H1 (cell line): ENCODE measurements around the gene LRRC61. TPM values are rescaled to one million over a fixed set of nuclear protein-coding genes. Genes with fewer than 3 reads are reported as not detected.
A peak's percentile ranks its signal among the peaks of the same experiment; 100 is the strongest.

ENCODE experiments used
- CTCF ChIA-PET: fragments of 300-600 bp; sonication (Branson Sonifier 250); formaldehyde crosslinking; loops from one replicate; lab custom pipeline; 2021; ENCODE audit not compliant: partially characterized antibody; lab: Charles Lee
- POLR2A ChIA-PET: fragments of 300-600 bp; sonication (Branson Sonifier 250); formaldehyde crosslinking; loops from one replicate; lab custom pipeline; 2021; ENCODE audit warnings: inconsistent platforms; ENCODE audit not compliant: partially characterized antibody; lab: Charles Lee
- DNase-seq, 2 experiments: peaks; one replicate each; pipeline versions ENCODE4 v3.0.0 to v3.0.0-alpha.2; 2010 to 2022; ENCODE audit warnings: low spot score in 2 of 2, low read depth in 1 of 2, mixed read lengths in 1 of 2
- FAIRE-seq: peaks from 2 replicates; lab custom pipeline; 2011; peaks lifted over from hg19 to GRCh38; lab: Jason Lieb, UNC
- H2AFZ ChIP-seq: 2 replicates; pipeline ENCODE4 v1.8.1; 2012; ENCODE audit warnings: low read length, inconsistent platforms
- H2AK5ac ChIP-seq: 2 replicates; pipeline ENCODE4 v1.6.1; 2013; ENCODE audit warnings: low read depth, low read length
- H2BK120ac ChIP-seq: replicated peaks from 2 replicates; pipeline ENCODE3; 2013; ENCODE audit warnings: low read depth, low read length, inconsistent platforms
- H2BK12ac ChIP-seq: 2 replicates; pipeline ENCODE4 v1.6.1; 2013; ENCODE audit warnings: low read depth, low read length
- H2BK15ac ChIP-seq: 2 replicates; pipeline ENCODE4 v1.6.1; 2013; ENCODE audit warnings: low read length
- H2BK20ac ChIP-seq: 2 replicates; pipeline ENCODE4 v1.6.1; 2013; ENCODE audit warnings: low read length
- H2BK5ac ChIP-seq: 2 replicates; pipeline ENCODE4 v1.6.1; 2013; ENCODE audit warnings: low read depth, low read length
- H3K14ac ChIP-seq: 2 replicates; pipeline ENCODE4 v1.6.1; 2013; ENCODE audit warnings: inconsistent platforms; ENCODE audit not compliant: insufficient read length
- H3K18ac ChIP-seq: 2 replicates; pipeline ENCODE4 v1.6.1; 2013; ENCODE audit warnings: low read length; ENCODE audit errors: extremely low read depth
- H3K23ac ChIP-seq: 2 replicates; pipeline ENCODE4 v1.6.1; 2013; ENCODE audit warnings: inconsistent platforms; ENCODE audit not compliant: insufficient read length
- H3K23me2 ChIP-seq: 2 replicates; pipeline ENCODE4 v1.6.1; 2013; ENCODE audit warnings: low read depth, low read length
- H3K27ac ChIP-seq: 2 replicates; pipeline ENCODE4 v1.6.1; 2011; ENCODE audit warnings: low read depth, low read length, inconsistent platforms
- H3K27me3 ChIP-seq, 4 experiments: replicated peaks in 1 of 4; 1 replicate in 1 of 4; 2 replicates in 3 of 4; pipeline versions ENCODE4 v1.6.1 to v1.8.1; 2011 to 2013; ENCODE audit warnings: low read length in 3 of 4, mild to moderate bottlenecking in 3 of 4, inconsistent platforms in 2 of 4, mixed read lengths in 2 of 4, moderate library complexity in 1 of 4; ENCODE audit not compliant: control insufficient read depth in 3 of 4, insufficient read depth in 3 of 4; ENCODE audit errors: extremely low read depth in 1 of 4
- H3K36me3 ChIP-seq, 4 experiments: 2 replicates each; pipeline versions ENCODE4 v1.6.1 to v1.8.1; 2011 to 2013; ENCODE audit warnings: mild to moderate bottlenecking in 4 of 4, low read length in 3 of 4, moderate library complexity in 2 of 4, control low read depth in 1 of 4, inconsistent platforms in 1 of 4; ENCODE audit not compliant: insufficient read depth in 4 of 4, control insufficient read depth in 2 of 4
- H3K4ac ChIP-seq: replicated peaks from 2 replicates; pipeline ENCODE3; 2013; ENCODE audit warnings: low read length, low read depth, mixed read lengths, inconsistent platforms; ENCODE audit not compliant: insufficient read length
- H3K4me1 ChIP-seq, 4 experiments: replicated peaks in 1 of 4; 1 replicate in 1 of 4; 2 replicates in 3 of 4; pipeline versions ENCODE4 v1.6.1 to v1.8.1; 2011 to 2013; ENCODE audit warnings: low read length in 3 of 4, inconsistent platforms in 2 of 4, mixed read lengths in 1 of 4; ENCODE audit not compliant: insufficient read depth in 4 of 4, control insufficient read depth in 3 of 4
- H3K4me2 ChIP-seq, 2 experiments: 2 replicates each; pipeline versions ENCODE4 v1.6.1 to v1.8.1; 2011 to 2013; ENCODE audit warnings: low read depth in 2 of 2, low read length in 2 of 2, control low read depth in 1 of 2, inconsistent platforms in 1 of 2, mild to moderate bottlenecking in 1 of 2; ENCODE audit not compliant: insufficient read depth in 1 of 2
- H3K4me3 ChIP-seq, 4 experiments: fragments of 200-600, 300-600 bp in 1 of 4; sonication (generic), shearing (Covaris generic), sonication (Bioruptor Twin) in 1 of 4; 2 replicates each; pipeline versions ENCODE4 v1.5.1 to v1.8.1; 2011 to 2016; ENCODE audit warnings: low read length in 4 of 4, low read depth in 3 of 4, control low read depth in 2 of 4, inconsistent platforms in 2 of 4, mild to moderate bottlenecking in 2 of 4, mixed read lengths in 1 of 4, moderate library complexity in 1 of 4; ENCODE audit not compliant: insufficient read depth in 2 of 4; ENCODE audit errors: extremely low read depth in 1 of 4
- H3K56ac ChIP-seq: replicated peaks from 2 replicates; pipeline ENCODE3; 2013; ENCODE audit warnings: low read depth, mild to moderate bottlenecking, mixed read lengths, low read length, inconsistent platforms; ENCODE audit not compliant: insufficient read length
- H3K79me1 ChIP-seq: 2 replicates; pipeline ENCODE4 v1.6.1; 2013; ENCODE audit warnings: low read depth, low read length, control low read depth
- H3K79me2 ChIP-seq, 2 experiments: 2 replicates each; pipeline versions ENCODE4 v1.6.1 to v1.8.1; 2012 to 2013; ENCODE audit warnings: low read length in 2 of 2, mild to moderate bottlenecking in 2 of 2, inconsistent platforms in 1 of 2; ENCODE audit not compliant: insufficient read depth in 2 of 2, control insufficient read depth in 1 of 2
- H3K9ac ChIP-seq, 4 experiments: replicated peaks in 1 of 4; 1 replicate in 1 of 4; 2 replicates in 3 of 4; pipeline versions ENCODE4 v1.6.1 to v1.8.1; 2011 to 2013; ENCODE audit warnings: low read depth in 3 of 4, low read length in 3 of 4, control low read depth in 2 of 4, mild to moderate bottlenecking in 2 of 4, moderate library complexity in 2 of 4, inconsistent platforms in 1 of 4; ENCODE audit errors: extremely low read depth in 1 of 4
- H3K9me3 ChIP-seq, 2 experiments: 2 replicates each; pipeline versions ENCODE4 v1.6.1 to v1.8.1; 2012 to 2013; ENCODE audit warnings: mild to moderate bottlenecking in 2 of 2, moderate library complexity in 2 of 2, control low read depth in 1 of 2, inconsistent platforms in 1 of 2, low read depth in 1 of 2, low read length in 1 of 2, mixed read lengths in 1 of 2; ENCODE audit not compliant: insufficient read depth in 2 of 2
- H4K20me1 ChIP-seq, 2 experiments: replicated peaks in 1 of 2; 2 replicates each; pipeline versions ENCODE3 to v1.8.1; 2011 to 2013; ENCODE audit warnings: inconsistent platforms in 2 of 2, low read length in 2 of 2, mild to moderate bottlenecking in 1 of 2; ENCODE audit not compliant: insufficient read depth in 2 of 2, control insufficient read depth in 1 of 2
- H4K5ac ChIP-seq: 2 replicates; pipeline ENCODE4 v1.6.1; 2013; ENCODE audit warnings: low read length, low read depth, mixed read lengths, inconsistent platforms; ENCODE audit not compliant: insufficient read length
- H4K8ac ChIP-seq: 2 replicates; pipeline ENCODE4 v1.8.0; 2013; ENCODE audit warnings: mild to moderate bottlenecking, moderate library complexity, low read length, inconsistent platforms; ENCODE audit not compliant: insufficient read depth; ENCODE audit errors: extremely low read depth
- H4K91ac ChIP-seq: replicated peaks from 2 replicates; pipeline ENCODE3; 2013; ENCODE audit warnings: low read length, mixed read lengths, inconsistent platforms; ENCODE audit not compliant: insufficient read length
- ASH2L ChIP-seq: fragments of 200-600, 300-600 bp; sonication (generic); IDR thresholded peaks from one replicate; pipeline ENCODE4 v1.7.1; 2017; ENCODE audit warnings: low read length
- BRCA1 ChIP-seq: IDR thresholded peaks from 2 replicates; pipeline ENCODE4 v1.6.1; 2012; ENCODE audit warnings: low read depth, low read length, improper control_type of control experiment
- CTBP2 ChIP-seq: IDR thresholded peaks from 2 replicates; pipeline ENCODE4 v1.7.0; 2011; ENCODE audit warnings: borderline replicate concordance, mild to moderate bottlenecking, moderate library complexity, mixed read lengths, low read length; ENCODE audit not compliant: insufficient read depth, insufficient read length
- EZH2 ChIP-seq: fragments of 200-600 bp; sonication (generic); IDR thresholded peaks from 2 replicates; pipeline ENCODE4 v1.7.1; 2012; ENCODE audit warnings: low read depth, mild to moderate bottlenecking, moderate library complexity, low read length, inconsistent platforms; ENCODE audit not compliant: severe bottlenecking
- GABPA ChIP-seq: IDR thresholded peaks from 2 replicates; pipeline ENCODE4 v1.6.1; 2011; ENCODE audit warnings: mild to moderate bottlenecking, low read length, moderate library complexity, borderline replicate concordance; ENCODE audit not compliant: insufficient read depth
- PHF8 ChIP-seq: fragments of 200-600 bp; sonication (generic); conservative IDR thresholded peaks from 2 replicates; pipeline ENCODE4 v1.7.1; 2012; ENCODE audit warnings: low read depth, mild to moderate bottlenecking, inconsistent platforms, low read length, moderate library complexity
- POLR2AphosphoS5 ChIP-seq: IDR thresholded peaks from 2 replicates; pipeline ENCODE4 v1.6.1; 2011; ENCODE audit warnings: low read depth, low read length
- RBBP5 ChIP-seq: IDR thresholded peaks from 2 replicates; pipeline ENCODE4 v1.7.1; 2012; ENCODE audit warnings: low read depth, mild to moderate bottlenecking, inconsistent platforms, low read length, moderate library complexity, borderline replicate concordance
- RFX5 ChIP-seq: IDR thresholded peaks from 2 replicates; pipeline ENCODE4 v1.6.1; 2011; ENCODE audit warnings: low read depth, low read length, improper control_type of control experiment, borderline replicate concordance
- TAF1 ChIP-seq: IDR thresholded peaks from 2 replicates; pipeline ENCODE4 v1.6.1; 2011; ENCODE audit warnings: mild to moderate bottlenecking, low read depth, low read length
- YY1 ChIP-seq: IDR thresholded peaks from 2 replicates; pipeline ENCODE4 v1.6.1; 2011; ENCODE audit warnings: low read depth, mild to moderate bottlenecking, low read length
- WGBS, 2 experiments: shearing (Covaris generic) in 1 of 2; methylation state at CpG; one replicate each; pipeline versions ENCODE4 v1.1.6 to v1.1.7; 2013 to 2015; ENCODE audit warnings: low lambda C conversion rate in 2 of 2, mixed read lengths in 2 of 2, inconsistent platforms in 1 of 2, low coverage in 1 of 2, missing lambda C conversion rate in 1 of 2; ENCODE audit not compliant: insufficient replicate concordance in 2 of 2, insufficient coverage in 1 of 2, insufficient read length in 1 of 2; ENCODE audit errors: extremely low coverage in 1 of 2, missing lambda C conversion rate in 1 of 2; 5-methylcytosine and 5-hydroxymethylcytosine counted together
- polyA plus RNA-seq, 7 experiments: library from polyadenylated mRNA; depleted of rRNA in 3 of 7; stranded (reverse) in 5 of 7; unstranded in 2 of 7; fragments of >200 nt in 5 of 7; fragments of 200-250 nt in 2 of 7; gene quantifications; 1 replicate in 5 of 7; 2 replicates in 1 of 7; 4 replicates in 1 of 7; pipeline versions ENCODE4 v1.2.1 to v1.2.3, GENCODE V29; 2011 to 2013; ENCODE audit warnings: missing spikeins in 2 of 7, mixed read lengths in 2 of 7
- total RNA-seq: library from RNA; stranded (reverse); fragmentation: NEBNext Ultra II Directional; extraction: Animal tissue kit (Norgen Biotek cat#: 25700); gene quantifications from 2 replicates; pipeline ENCODE4 v1.2.1, GENCODE V29; 2021

The LRRC61 gene
- total and polyA plus RNA-seq, 2 of the 8 experiments (the other 6 are each of a cell fraction or from before 2014, with no cell fraction given) = 0.73 to 44.8 TPM

- ChIA-PET CTCF (interaction anchor here (0.7 to 5.2 kb wide), 7 partner anchors 8 to 630 kb away, joined by 3 to 41 read pairs (median 4); no protein-coding TSS in a partner anchor), POLR2A (interaction anchor here (1.6 to 1.9 kb wide), 2 partner anchors 27 to 37 kb away, joined by 5 to 6 read pairs; no protein-coding TSS in a partner anchor)
- no peak overlapping the region for H3K4me2 ChIP-seq
- no peak overlapping the region for H2BK120ac ChIP-seq
- H3K36me3 ChIP-seq = no peaks in the 10 kb centered on the region
- no peak overlapping the region for H3K23ac ChIP-seq
- peaks cover 0 to 5% of the 10 kb centered on the region in 2 experiments; a peak in 1 of 4 replicates for H3K79me2 ChIP-seq
- H3K23me2 ChIP-seq = peaks cover 2% of the 10 kb centered on the region; the same call in 1 of the 2 replicates
- no peaks in the 10 kb centered on the region for H3K79me1 ChIP-seq
- H4K8ac ChIP-seq = no peak overlapping the region
- no peak overlapping the region for H2BK5ac ChIP-seq
- H3K9ac ChIP-seq = no peak overlapping the region
- no peaks in the 10 kb centered on the region for H4K20me1 ChIP-seq
- H3K27me3 ChIP-seq = peaks cover 0 to 21% (median 19%) of the 10 kb centered on the region in 4 experiments; a peak in 6 of 7 replicates
- 0 out of 2 replicates have a peak overlapping the region, but pooled peaks have one; percentile 7 for H2BK12ac ChIP-seq
- no peak for FAIRE-seq
- peaks cover 0 to 11% of the 10 kb centered on the region in 2 experiments; a peak in 3 of 4 replicates for H3K9me3 ChIP-seq
- H4K91ac ChIP-seq = no peak overlapping the region
- no peak overlapping the region for H2AFZ ChIP-seq
- H3K56ac ChIP-seq = no peak overlapping the region
- H3K18ac ChIP-seq = peak overlapping the region; percentile 29; the same call in 1 of the 2 replicates
- H3K4me3 ChIP-seq = no peak overlapping the region
- H3K4me1 ChIP-seq = peaks cover 3 to 8% (median 5%) of the 10 kb centered on the region in 4 experiments
- no peak overlapping the region for H4K5ac ChIP-seq
- H3K4ac ChIP-seq = no peak overlapping the region
- WGBS, 2 experiments = 90% methylated on average over 3 of the region's 5 CpGs; no CpG with 5 or more reads in 1 of the 2 experiments
- TF ChIP-seq CTBP2 = no peak
- no peak for TF ChIP-seq YY1
- no peak for TF ChIP-seq RBBP5
- no peak for TF ChIP-seq ASH2L
- no peak for TF ChIP-seq PHF8
- TF ChIP-seq BRCA1 = no peak
- TF ChIP-seq GABPA = no peak
- no peak for TF ChIP-seq RFX5
- no peak for TF ChIP-seq EZH2
- TF ChIP-seq POLR2AphosphoS5 = no peak
- no peak for TF ChIP-seq TAF1
- no peak overlapping the region for H3K27ac ChIP-seq
- no peak overlapping the region for H3K14ac ChIP-seq
- H2AK5ac ChIP-seq = 0 out of 2 replicates have a peak overlapping the region, but pooled peaks have one; percentile 30
- H2BK20ac ChIP-seq = no peak overlapping the region
- DNase-seq = no peak
- H2BK15ac ChIP-seq = no peak overlapping the region
Measured at GRCh38 chr7:150346922-150347321, 23.8 kb downstream of the LRRC61 start.
